ENCODE results near the gene ZDHHC14.

- TF ChIP-seq CTCF (IDR thresholded peaks at IDR 0.05) = no peak
- TF ChIP-seq POLR2A (IDR thresholded peaks at IDR 0.05) = no peak
- no peak for TF ChIP-seq EP300 (IDR thresholded peaks at IDR 0.05)
Observed at GRCh38 chr6:157420497-157420896, 39.5 kb downstream of the ZDHHC14 start.

Measured in ovary (tissue), 3 donors.